OCI-LY3 (cell line): Measurements from ENCODE around the gene DNAI2.
"Not testable (repeated sequence)": the region's sequence is repeated elsewhere in the genome, so short reads cannot be mapped to it uniquely, and the experiment has no call there.

Experiments used
- H2AFZ ChIP-seq: fragments of 200-600, 300-600 bp; shearing (Covaris generic); 2 replicates; pipeline ENCODE4 v1.6.0; 2014; ENCODE audit warnings: antibody characterized with exemption, low read depth, low read length
- H3K27ac ChIP-seq: fragments of 200-600, 300-600 bp; sonication (generic); 2 replicates; pipeline ENCODE4 v1.5.1; 2014; ENCODE audit warnings: mild to moderate bottlenecking, low read length, moderate library complexity, mixed read lengths
- H3K27me3 ChIP-seq: fragments of 200-600, 300-600 bp; sonication (generic); 2 replicates; pipeline ENCODE4 v1.6.1; 2014; ENCODE audit warnings: low read depth, low read length, mixed read lengths
- H3K36me3 ChIP-seq: fragments of 200-600, 300-600 bp; sonication (generic); replicated peaks from 2 replicates; pipeline ENCODE3; 2014; ENCODE audit warnings: low read depth, low read length, mixed read lengths
- H3K4me1 ChIP-seq: fragments of 300-600, 200-600 bp; sonication (generic); 2 replicates; pipeline ENCODE4 v1.6.1; 2014; ENCODE audit warnings: low read length, mixed read lengths
- H3K4me2 ChIP-seq: fragments of 200-600, 300-600 bp; sonication (generic); 2 replicates; pipeline ENCODE4 v1.6.1; 2014; ENCODE audit warnings: low read length, mixed read lengths
- H3K4me3 ChIP-seq: fragments of 300-600, 200-600 bp; sonication (generic); 2 replicates; pipeline ENCODE4 v1.5.1; 2014; ENCODE audit warnings: antibody characterized with exemption, mild to moderate bottlenecking, low read length, moderate library complexity
- H3K79me2 ChIP-seq: fragments of 300-600, 200-600 bp; shearing (Covaris generic); 2 replicates; pipeline ENCODE4 v1.6.1; 2014; ENCODE audit warnings: mild to moderate bottlenecking, low read length, mixed read lengths
- H3K9ac ChIP-seq: fragments of 300-600, 200-600 bp; shearing (Covaris generic); 2 replicates; pipeline ENCODE4 v1.6.0; 2014; ENCODE audit warnings: mild to moderate bottlenecking, low read length, moderate library complexity
- H3K9me3 ChIP-seq: fragments of 200-600, 300-600 bp; shearing (Covaris generic); 2 replicates; pipeline ENCODE4 v1.6.1; 2014; ENCODE audit warnings: low read length, mixed read lengths; ENCODE audit not compliant: insufficient read depth
- H4K20me1 ChIP-seq: fragments of 200-600, 300-600 bp; sonication (generic); 2 replicates; pipeline ENCODE4 v1.6.1; 2016; ENCODE audit warnings: low read length, mixed read lengths; ENCODE audit not compliant: insufficient read depth
- EZH2phosphoT487 ChIP-seq: fragments of 200-600 bp; shearing (Covaris generic); IDR thresholded peaks from 2 replicates; pipeline ENCODE4 v1.6.1; 2018; ENCODE audit warnings: antibody characterized with exemption, mixed run types, low read depth
- TF ChIP-seq, protein P1 (sequence below): fragments of 200-600, 300-600 bp; sonication (generic); IDR thresholded peaks from 2 replicates; pipeline ENCODE4 v1.5.1; 2014; ENCODE audit warnings: antibody characterized with exemption, low read length, low read depth

The DNAI2 gene

DNA sequence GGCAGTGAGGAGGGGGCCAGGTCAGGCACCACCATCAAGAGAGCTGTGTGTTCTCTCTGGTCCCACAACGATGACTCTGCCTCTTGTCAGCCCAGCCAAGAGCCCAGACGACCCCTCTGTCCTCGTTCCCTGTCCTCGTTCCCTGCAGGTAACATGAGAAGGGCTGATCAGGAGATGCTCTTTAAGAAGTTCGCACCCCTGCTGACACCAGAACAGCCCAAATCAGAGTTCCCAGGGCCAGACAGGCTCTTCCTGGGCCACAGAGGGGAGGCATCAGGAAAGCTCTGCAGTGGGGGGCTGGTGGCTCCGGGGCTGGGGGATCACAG, 13.5 kb upstream of the DNAI2 start:
- no peaks in the 10 kb centered on the region for H3K79me2 ChIP-seq
- H2AFZ ChIP-seq: no peak overlapping the region
- no peaks in the 10 kb centered on the region for H3K36me3 ChIP-seq
- no peaks in the 10 kb centered on the region for H3K4me1 ChIP-seq
- H3K9ac ChIP-seq: no peak overlapping the region
- no peak overlapping the region for H3K4me3 ChIP-seq
- no peaks in the 10 kb centered on the region for H3K27me3 ChIP-seq
- H3K27ac ChIP-seq: no peak overlapping the region
- no peaks in the 10 kb centered on the region for H3K9me3 ChIP-seq
- no peak overlapping the region for H3K4me2 ChIP-seq
- H4K20me1 ChIP-seq: no peaks in the 10 kb centered on the region
- TF ChIP-seq, protein P1, sequence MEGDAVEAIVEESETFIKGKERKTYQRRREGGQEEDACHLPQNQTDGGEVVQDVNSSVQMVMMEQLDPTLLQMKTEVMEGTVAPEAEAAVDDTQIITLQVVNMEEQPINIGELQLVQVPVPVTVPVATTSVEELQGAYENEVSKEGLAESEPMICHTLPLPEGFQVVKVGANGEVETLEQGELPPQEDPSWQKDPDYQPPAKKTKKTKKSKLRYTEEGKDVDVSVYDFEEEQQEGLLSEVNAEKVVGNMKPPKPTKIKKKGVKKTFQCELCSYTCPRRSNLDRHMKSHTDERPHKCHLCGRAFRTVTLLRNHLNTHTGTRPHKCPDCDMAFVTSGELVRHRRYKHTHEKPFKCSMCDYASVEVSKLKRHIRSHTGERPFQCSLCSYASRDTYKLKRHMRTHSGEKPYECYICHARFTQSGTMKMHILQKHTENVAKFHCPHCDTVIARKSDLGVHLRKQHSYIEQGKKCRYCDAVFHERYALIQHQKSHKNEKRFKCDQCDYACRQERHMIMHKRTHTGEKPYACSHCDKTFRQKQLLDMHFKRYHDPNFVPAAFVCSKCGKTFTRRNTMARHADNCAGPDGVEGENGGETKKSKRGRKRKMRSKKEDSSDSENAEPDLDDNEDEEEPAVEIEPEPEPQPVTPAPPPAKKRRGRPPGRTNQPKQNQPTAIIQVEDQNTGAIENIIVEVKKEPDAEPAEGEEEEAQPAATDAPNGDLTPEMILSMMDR: no peak
- no peak for TF ChIP-seq EZH2phosphoT487

DNA sequence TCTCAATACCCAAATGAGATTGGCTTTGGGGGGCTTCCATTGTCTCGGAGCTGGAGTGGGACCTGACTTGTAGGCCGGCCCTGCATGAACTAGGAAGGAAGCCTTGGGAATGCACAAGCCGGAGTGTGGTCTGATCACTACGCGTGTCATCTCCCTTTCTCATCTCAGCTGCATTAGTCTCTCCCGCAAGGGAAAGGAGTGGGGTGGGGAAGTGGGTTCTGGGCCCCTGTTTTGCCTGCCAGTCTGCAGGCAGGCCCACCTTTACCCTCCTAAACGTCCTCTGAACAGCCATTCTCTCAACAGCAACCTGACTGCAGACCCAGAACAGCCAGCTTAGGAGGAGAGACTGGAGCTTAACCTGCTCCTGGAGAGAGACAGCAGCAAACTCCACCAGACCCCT, 11.4 kb upstream of the DNAI2 start:
- H3K27me3 ChIP-seq: no peaks in the 10 kb centered on the region
- no peaks in the 10 kb centered on the region for H3K79me2 ChIP-seq
- no peaks in the 10 kb centered on the region for H3K36me3 ChIP-seq
- H3K9ac ChIP-seq: no peak overlapping the region
- H3K4me1 ChIP-seq: no peaks in the 10 kb centered on the region
- H3K4me3 ChIP-seq: no peak overlapping the region
- H3K4me2 ChIP-seq: no peak overlapping the region
- TF ChIP-seq, protein P1: no peak
- TF ChIP-seq EZH2phosphoT487: no peak
- H3K9me3 ChIP-seq: no peaks in the 10 kb centered on the region
- no peak overlapping the region for H3K27ac ChIP-seq
- no peak overlapping the region for H2AFZ ChIP-seq
- no peaks in the 10 kb centered on the region for H4K20me1 ChIP-seq

DNA sequence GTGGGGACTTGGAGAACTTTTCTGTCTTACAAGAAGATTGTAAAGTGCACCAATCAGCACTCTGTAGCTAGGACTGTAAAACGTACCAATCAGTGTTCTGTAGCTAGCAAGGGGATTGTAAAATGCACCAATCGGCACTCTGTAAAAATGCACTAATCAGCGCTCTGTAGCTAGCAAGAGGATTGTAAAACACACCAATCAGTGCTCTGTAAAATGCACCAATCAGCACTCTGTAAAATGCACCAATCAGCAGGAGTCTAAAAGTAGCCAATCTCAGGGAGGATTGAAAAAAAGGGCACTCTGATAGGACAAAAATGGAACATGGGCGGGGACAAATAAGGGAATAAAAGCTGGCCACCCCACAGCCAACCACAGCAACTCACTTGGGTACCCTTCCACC, 7.0 kb upstream of the DNAI2 start:
- H3K27me3 ChIP-seq, H3K79me2 ChIP-seq, H3K9ac ChIP-seq, H3K4me2 ChIP-seq, H3K9me3 ChIP-seq, H3K36me3 ChIP-seq, H3K4me3 ChIP-seq, H2AFZ ChIP-seq, H3K4me1 ChIP-seq, H4K20me1 ChIP-seq, H3K27ac ChIP-seq: not testable (repeated sequence)

- Histone ChIP-seq H3K9ac (no peak overlapping the region), H3K4me3 (no peak overlapping the region), H2AFZ (no peak overlapping the region), H3K27ac (no peak overlapping the region), H3K4me1 (no peaks in the 10 kb centered on the region), H3K27me3 (no peaks in the 10 kb centered on the region), H3K9me3 (no peaks in the 10 kb centered on the region), H3K4me2 (no peak overlapping the region), H3K36me3 (no peaks in the 10 kb centered on the region), H4K20me1 (no peaks in the 10 kb centered on the region), H3K79me2 (no peaks in the 10 kb centered on the region)
- no peak for TF ChIP-seq EZH2phosphoT487
- TF ChIP-seq, protein P1: no peak
These were observed 6.5 kb upstream of the DNAI2 start for GRCh38 chr17:74267579-74267978.

DNA sequence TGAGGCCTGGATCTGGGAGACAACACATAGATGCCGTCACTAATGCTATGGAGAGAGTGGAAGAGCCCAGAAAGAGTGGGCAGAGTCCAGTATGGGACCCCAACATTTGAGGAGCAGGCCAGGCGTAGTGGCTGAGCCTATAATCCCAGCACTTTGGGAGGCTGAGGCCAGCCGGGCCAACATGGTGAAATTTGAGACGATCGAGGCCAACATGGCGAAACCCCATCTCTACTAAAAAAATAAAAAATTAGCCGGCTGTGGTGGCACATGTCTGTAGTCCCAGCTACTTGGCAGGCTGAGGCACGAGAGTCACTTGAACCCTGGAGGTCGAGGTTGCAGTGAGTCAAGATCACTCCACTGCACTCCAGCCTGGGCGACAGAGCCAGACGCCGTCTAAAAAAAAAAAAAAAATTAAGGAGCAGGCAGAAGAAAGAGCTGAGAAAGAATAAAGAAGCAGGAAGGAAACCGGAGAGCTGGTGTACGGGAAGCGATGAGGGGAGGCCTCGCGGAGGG, 6.0 kb upstream of the DNAI2 start:
- Histone ChIP-seq H3K79me2 (no peaks in the 10 kb centered on the region), H3K9me3 (no peaks in the 10 kb centered on the region), H3K4me2 (no peak overlapping the region), H2AFZ (no peak overlapping the region), H3K4me1 (no peaks in the 10 kb centered on the region), H3K27ac (no peak overlapping the region), H3K9ac (no peak overlapping the region), H3K36me3 (no peaks in the 10 kb centered on the region), H3K27me3 (no peaks in the 10 kb centered on the region), H3K4me3 (no peak overlapping the region), H4K20me1 (no peaks in the 10 kb centered on the region)
- TF ChIP-seq, protein P1: no peak
- no peak for TF ChIP-seq EZH2phosphoT487
